WTC11 (cell line): Measurements from ENCODE around the gene ZSCAN20. TPM values are rescaled to one million over a fixed set of nuclear protein-coding genes. Genes with fewer than 3 reads are reported as not detected.

Experiments
- ATAC-seq: fragments of 200-7000 bp; cut with Tn5 transposase; 2 replicates; pipeline ENCODE4 v1.10.0; 2021; ENCODE audit warnings: mild to moderate bottlenecking, moderate library complexity
- CTCF ChIA-PET: fragments of 300-600 bp; sonication (Branson Sonifier 250); formaldehyde crosslinking; loops from one replicate; lab custom pipeline; 2021; ENCODE audit warnings: antibody characterized with exemption; lab: Charles Lee
- POLR2A ChIA-PET: fragments of 350-600 bp; sonication (Branson Sonifier 250); formaldehyde crosslinking; loops from one replicate; lab custom pipeline; 2021; ENCODE audit warnings: antibody characterized with exemption; lab: Charles Lee
- DNase-seq: peaks from one replicate; pipeline ENCODE4 v3.0.0; 2021; ENCODE audit warnings: low spot score
- H3K27ac Mint-ChIP-seq: 2 replicates; pipeline ENCODE4 v1.8.0; 2021; ENCODE audit warnings: mixed read lengths
- H3K27me3 Mint-ChIP-seq: 2 replicates; pipeline ENCODE4 v1.8.0; 2021; ENCODE audit warnings: low read depth, mild to moderate bottlenecking, moderate library complexity, mixed read lengths
- H3K36me3 Mint-ChIP-seq: 2 replicates; pipeline ENCODE4 v1.8.0; 2021; ENCODE audit warnings: mixed read lengths
- H3K4me1 Mint-ChIP-seq: 2 replicates; pipeline ENCODE4 v1.8.0; 2022; ENCODE audit warnings: mixed read lengths
- H3K4me3 Mint-ChIP-seq: 2 replicates; pipeline ENCODE4 v1.8.0; 2021; ENCODE audit warnings: mild to moderate bottlenecking, moderate library complexity, mixed read lengths
- H3K9me3 Mint-ChIP-seq: 2 replicates; pipeline ENCODE4 v1.8.0; 2021; ENCODE audit warnings: mixed read lengths
- ETV6 ChIP-seq: sonication (generic); formaldehyde crosslinking; IDR thresholded peaks from 2 replicates; pipeline ENCODE4 v1.8.1; 2022; ENCODE audit warnings: mild to moderate bottlenecking, missing genetic modification reagents
- GABPB1 ChIP-seq: sonication (generic); formaldehyde crosslinking; IDR thresholded peaks from 2 replicates; pipeline ENCODE4 v1.8.1; 2023; ENCODE audit warnings: mild to moderate bottlenecking, missing genetic modification reagents
- KAT7 ChIP-seq: sonication (generic); formaldehyde crosslinking; IDR thresholded peaks from 2 replicates; pipeline ENCODE4 v1.8.1; 2023; ENCODE audit warnings: missing genetic modification reagents, mild to moderate bottlenecking, borderline replicate concordance
- TEAD4 ChIP-seq: sonication (generic); formaldehyde crosslinking; IDR thresholded peaks from 2 replicates; pipeline ENCODE4 v1.8.0; 2022; ENCODE audit warnings: mild to moderate bottlenecking, missing genetic modification reagents
- ZBTB21 ChIP-seq: sonication (generic); formaldehyde crosslinking; IDR thresholded peaks from 2 replicates; pipeline ENCODE4 v1.8.1; 2023; ENCODE audit warnings: mild to moderate bottlenecking, missing genetic modification reagents, borderline replicate concordance
- ZNF232 ChIP-seq: sonication (generic); formaldehyde crosslinking; IDR thresholded peaks from 2 replicates; pipeline ENCODE4 v1.8.0; 2022; ENCODE audit warnings: mild to moderate bottlenecking, missing genetic modification reagents
- total RNA-seq: library from RNA; stranded (reverse); gene quantifications from 3 replicates; pipeline ENCODE4 v1.2.3, GENCODE V29; 2021
- TF ChIP-seq, protein P1 (sequence below): sonication (generic); formaldehyde crosslinking; IDR thresholded peaks from 2 replicates; pipeline ENCODE4 v1.8.1; 2022; ENCODE audit warnings: mild to moderate bottlenecking, missing genetic modification reagents, moderate library complexity, borderline replicate concordance
- TF ChIP-seq, protein P2 (sequence below): sonication (generic); formaldehyde crosslinking; IDR thresholded peaks from 2 replicates; pipeline ENCODE4 v1.8.0; 2023; ENCODE audit warnings: mild to moderate bottlenecking, missing genetic modification reagents
- TF ChIP-seq, protein P3 (sequence below): sonication (generic); formaldehyde crosslinking; IDR thresholded peaks from 2 replicates; pipeline ENCODE4 v1.8.0; 2022; ENCODE audit warnings: mild to moderate bottlenecking, missing genetic modification reagents
- TF ChIP-seq, protein P4 (sequence below): sonication (generic); formaldehyde crosslinking; IDR thresholded peaks from 2 replicates; pipeline ENCODE4 v1.8.0; 2023; ENCODE audit warnings: missing genetic modification reagents, mild to moderate bottlenecking, borderline replicate concordance
- TF ChIP-seq, protein P5 (sequence below): sonication (generic); formaldehyde crosslinking; IDR thresholded peaks from 2 replicates; pipeline ENCODE4 v1.8.0; 2023; ENCODE audit warnings: missing genetic modification reagents
- TF ChIP-seq, protein P6 (sequence below): fragments of 250-450 bp; sonication (Bioruptor Pico); conservative IDR thresholded peaks from 2 replicates; pipeline ENCODE4 v1.9.0; 2021; ENCODE audit warnings: mild to moderate bottlenecking
- TF ChIP-seq, protein P7 (sequence below): sonication (generic); formaldehyde crosslinking; conservative IDR thresholded peaks from 2 replicates; pipeline ENCODE4 v1.8.1; 2023; ENCODE audit warnings: mild to moderate bottlenecking, low read depth, missing genetic modification reagents, moderate library complexity
- TF ChIP-seq, protein P8 (sequence below): sonication (generic); formaldehyde crosslinking; IDR thresholded peaks from 2 replicates; pipeline ENCODE4 v1.8.1; 2023; ENCODE audit warnings: mild to moderate bottlenecking, missing genetic modification reagents
- TF ChIP-seq, protein P9 (sequence below): sonication (generic); formaldehyde crosslinking; IDR thresholded peaks from 2 replicates; pipeline ENCODE4 v1.8.1; 2022; ENCODE audit warnings: low read depth, missing genetic modification reagents, borderline replicate concordance

Gene ZSCAN20
- total RNA-seq, 1 experiment from 2014 or later = 3.7 TPM

DNA sequence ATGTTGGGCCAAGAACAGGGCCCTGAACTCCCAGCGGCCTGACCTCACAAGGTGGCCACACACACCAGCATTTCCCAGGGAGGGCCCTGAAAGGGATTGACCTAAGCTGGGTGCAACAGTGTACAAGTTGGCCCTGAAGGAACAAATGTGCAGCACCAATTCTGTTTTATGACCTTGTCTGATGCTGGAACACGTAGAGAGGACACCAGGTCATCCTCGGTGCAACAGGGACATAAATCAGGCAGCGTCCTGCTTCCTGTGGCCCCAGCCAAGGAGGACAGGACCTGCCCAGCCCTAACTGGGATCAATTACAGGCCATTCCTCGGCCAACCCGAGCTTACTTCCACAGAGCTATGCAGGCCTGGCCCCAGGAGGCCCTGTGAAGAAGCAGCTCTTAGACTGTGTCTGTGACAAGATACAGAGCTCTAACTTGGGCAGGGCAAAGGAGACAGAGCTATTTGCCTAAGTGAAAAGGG lies 28.7 kb upstream of the ZSCAN20 start (continued):
- TF ChIP-seq, protein P1, sequence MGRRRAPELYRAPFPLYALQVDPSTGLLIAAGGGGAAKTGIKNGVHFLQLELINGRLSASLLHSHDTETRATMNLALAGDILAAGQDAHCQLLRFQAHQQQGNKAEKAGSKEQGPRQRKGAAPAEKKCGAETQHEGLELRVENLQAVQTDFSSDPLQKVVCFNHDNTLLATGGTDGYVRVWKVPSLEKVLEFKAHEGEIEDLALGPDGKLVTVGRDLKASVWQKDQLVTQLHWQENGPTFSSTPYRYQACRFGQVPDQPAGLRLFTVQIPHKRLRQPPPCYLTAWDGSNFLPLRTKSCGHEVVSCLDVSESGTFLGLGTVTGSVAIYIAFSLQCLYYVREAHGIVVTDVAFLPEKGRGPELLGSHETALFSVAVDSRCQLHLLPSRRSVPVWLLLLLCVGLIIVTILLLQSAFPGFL = no peak
- TF ChIP-seq ZNF232 = no peak
- no peak for TF ChIP-seq KAT7 (CRISPR knock-in tag)

DNA sequence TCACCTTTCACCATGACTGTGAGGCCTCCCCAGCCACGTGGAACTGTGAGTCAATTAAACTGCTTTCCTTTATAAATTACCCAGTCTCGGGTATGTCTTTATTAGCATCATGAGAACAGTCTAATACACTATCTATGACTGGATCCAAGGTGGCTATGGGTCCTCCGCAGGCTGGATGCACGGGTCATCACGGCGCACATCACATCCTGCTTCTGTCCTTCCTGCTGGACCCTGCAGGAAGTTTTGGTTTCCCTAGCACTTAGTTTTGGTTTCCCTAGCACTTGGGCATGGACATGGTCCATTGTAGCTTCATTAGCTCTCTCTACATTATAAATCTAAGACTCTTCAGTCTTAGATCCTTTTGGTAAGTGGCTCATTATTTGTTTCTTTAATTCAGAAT lies 27.3 kb upstream of the ZSCAN20 start:
- CTCF ChIA-PET = interaction anchor here (1.3 to 3.5 kb wide), 2 partner anchors 10 to 168 kb away, joined by 3 to 25 read pairs; no protein-coding TSS in a partner anchor
- Mint-ChIP-seq H3K9me3 (no peaks in the 10 kb centered on the region), H3K4me1 (peaks cover 9% of the 10 kb centered on the region)
- TF ChIP-seq, protein P2, sequence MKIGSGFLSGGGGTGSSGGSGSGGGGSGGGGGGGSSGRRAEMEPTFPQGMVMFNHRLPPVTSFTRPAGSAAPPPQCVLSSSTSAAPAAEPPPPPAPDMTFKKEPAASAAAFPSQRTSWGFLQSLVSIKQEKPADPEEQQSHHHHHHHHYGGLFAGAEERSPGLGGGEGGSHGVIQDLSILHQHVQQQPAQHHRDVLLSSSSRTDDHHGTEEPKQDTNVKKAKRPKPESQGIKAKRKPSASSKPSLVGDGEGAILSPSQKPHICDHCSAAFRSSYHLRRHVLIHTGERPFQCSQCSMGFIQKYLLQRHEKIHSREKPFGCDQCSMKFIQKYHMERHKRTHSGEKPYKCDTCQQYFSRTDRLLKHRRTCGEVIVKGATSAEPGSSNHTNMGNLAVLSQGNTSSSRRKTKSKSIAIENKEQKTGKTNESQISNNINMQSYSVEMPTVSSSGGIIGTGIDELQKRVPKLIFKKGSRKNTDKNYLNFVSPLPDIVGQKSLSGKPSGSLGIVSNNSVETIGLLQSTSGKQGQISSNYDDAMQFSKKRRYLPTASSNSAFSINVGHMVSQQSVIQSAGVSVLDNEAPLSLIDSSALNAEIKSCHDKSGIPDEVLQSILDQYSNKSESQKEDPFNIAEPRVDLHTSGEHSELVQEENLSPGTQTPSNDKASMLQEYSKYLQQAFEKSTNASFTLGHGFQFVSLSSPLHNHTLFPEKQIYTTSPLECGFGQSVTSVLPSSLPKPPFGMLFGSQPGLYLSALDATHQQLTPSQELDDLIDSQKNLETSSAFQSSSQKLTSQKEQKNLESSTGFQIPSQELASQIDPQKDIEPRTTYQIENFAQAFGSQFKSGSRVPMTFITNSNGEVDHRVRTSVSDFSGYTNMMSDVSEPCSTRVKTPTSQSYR (CRISPR knock-in tag) = no peak
- TF ChIP-seq, protein P3, sequence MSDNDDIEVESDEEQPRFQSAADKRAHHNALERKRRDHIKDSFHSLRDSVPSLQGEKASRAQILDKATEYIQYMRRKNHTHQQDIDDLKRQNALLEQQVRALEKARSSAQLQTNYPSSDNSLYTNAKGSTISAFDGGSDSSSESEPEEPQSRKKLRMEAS (CRISPR knock-in tag) = no peak
- TF ChIP-seq GABPB1 (CRISPR knock-in tag) (no peak), ZBTB21 (CRISPR knock-in tag) (no peak), TEAD4 (CRISPR knock-in tag) (no peak), ETV6 (CRISPR knock-in tag) (no peak)
- TF ChIP-seq, protein P4, sequence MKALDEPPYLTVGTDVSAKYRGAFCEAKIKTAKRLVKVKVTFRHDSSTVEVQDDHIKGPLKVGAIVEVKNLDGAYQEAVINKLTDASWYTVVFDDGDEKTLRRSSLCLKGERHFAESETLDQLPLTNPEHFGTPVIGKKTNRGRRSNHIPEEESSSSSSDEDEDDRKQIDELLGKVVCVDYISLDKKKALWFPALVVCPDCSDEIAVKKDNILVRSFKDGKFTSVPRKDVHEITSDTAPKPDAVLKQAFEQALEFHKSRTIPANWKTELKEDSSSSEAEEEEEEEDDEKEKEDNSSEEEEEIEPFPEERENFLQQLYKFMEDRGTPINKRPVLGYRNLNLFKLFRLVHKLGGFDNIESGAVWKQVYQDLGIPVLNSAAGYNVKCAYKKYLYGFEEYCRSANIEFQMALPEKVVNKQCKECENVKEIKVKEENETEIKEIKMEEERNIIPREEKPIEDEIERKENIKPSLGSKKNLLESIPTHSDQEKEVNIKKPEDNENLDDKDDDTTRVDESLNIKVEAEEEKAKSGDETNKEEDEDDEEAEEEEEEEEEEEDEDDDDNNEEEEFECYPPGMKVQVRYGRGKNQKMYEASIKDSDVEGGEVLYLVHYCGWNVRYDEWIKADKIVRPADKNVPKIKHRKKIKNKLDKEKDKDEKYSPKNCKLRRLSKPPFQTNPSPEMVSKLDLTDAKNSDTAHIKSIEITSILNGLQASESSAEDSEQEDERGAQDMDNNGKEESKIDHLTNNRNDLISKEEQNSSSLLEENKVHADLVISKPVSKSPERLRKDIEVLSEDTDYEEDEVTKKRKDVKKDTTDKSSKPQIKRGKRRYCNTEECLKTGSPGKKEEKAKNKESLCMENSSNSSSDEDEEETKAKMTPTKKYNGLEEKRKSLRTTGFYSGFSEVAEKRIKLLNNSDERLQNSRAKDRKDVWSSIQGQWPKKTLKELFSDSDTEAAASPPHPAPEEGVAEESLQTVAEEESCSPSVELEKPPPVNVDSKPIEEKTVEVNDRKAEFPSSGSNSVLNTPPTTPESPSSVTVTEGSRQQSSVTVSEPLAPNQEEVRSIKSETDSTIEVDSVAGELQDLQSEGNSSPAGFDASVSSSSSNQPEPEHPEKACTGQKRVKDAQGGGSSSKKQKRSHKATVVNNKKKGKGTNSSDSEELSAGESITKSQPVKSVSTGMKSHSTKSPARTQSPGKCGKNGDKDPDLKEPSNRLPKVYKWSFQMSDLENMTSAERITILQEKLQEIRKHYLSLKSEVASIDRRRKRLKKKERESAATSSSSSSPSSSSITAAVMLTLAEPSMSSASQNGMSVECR (CRISPR knock-in tag) = no peak
- TF ChIP-seq, protein P5, sequence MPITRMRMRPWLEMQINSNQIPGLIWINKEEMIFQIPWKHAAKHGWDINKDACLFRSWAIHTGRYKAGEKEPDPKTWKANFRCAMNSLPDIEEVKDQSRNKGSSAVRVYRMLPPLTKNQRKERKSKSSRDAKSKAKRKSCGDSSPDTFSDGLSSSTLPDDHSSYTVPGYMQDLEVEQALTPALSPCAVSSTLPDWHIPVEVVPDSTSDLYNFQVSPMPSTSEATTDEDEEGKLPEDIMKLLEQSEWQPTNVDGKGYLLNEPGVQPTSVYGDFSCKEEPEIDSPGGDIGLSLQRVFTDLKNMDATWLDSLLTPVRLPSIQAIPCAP (CRISPR knock-in tag) = no peak
- TF ChIP-seq, protein P6, sequence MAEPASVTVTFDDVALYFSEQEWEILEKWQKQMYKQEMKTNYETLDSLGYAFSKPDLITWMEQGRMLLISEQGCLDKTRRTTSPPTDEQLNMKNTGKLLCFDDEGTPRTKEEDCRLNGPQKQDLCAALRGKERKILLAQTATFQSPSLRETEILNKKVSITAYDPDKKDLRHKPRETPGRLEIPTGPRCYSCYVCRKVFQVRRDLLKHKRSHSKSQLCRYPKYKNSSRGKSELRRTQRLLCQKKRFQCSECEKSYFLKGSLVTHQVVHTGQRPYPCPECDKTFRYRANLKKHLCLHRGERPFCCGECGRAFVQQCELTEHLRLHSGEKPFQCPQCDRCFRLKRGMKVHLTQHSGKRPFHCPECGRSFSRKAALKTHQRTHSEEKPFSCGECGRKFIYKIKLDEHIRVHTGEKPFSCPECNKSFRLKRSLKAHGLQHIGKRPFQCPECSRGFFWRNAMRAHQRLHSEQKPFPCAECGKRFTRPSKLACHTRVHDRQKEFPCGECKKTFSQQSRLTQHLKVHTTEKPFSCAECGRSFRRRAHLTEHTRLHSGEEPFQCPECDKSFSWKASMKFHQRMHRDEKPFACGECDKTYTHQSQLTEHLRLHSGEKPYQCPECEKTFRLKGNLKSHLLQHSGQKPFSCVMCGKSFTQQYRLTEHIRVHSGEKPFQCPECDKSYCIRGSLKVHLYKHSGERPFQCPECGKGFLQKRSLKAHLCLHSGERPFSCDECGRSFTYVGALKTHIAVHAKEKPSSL (CRISPR knock-in tag) = no peak
- TF ChIP-seq, protein P1 = no peak
- TF ChIP-seq, protein P7, sequence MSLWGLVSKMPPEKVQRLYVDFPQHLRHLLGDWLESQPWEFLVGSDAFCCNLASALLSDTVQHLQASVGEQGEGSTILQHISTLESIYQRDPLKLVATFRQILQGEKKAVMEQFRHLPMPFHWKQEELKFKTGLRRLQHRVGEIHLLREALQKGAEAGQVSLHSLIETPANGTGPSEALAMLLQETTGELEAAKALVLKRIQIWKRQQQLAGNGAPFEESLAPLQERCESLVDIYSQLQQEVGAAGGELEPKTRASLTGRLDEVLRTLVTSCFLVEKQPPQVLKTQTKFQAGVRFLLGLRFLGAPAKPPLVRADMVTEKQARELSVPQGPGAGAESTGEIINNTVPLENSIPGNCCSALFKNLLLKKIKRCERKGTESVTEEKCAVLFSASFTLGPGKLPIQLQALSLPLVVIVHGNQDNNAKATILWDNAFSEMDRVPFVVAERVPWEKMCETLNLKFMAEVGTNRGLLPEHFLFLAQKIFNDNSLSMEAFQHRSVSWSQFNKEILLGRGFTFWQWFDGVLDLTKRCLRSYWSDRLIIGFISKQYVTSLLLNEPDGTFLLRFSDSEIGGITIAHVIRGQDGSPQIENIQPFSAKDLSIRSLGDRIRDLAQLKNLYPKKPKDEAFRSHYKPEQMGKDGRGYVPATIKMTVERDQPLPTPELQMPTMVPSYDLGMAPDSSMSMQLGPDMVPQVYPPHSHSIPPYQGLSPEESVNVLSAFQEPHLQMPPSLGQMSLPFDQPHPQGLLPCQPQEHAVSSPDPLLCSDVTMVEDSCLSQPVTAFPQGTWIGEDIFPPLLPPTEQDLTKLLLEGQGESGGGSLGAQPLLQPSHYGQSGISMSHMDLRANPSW (CRISPR knock-in tag) = no peak
- TF ChIP-seq, protein P8, sequence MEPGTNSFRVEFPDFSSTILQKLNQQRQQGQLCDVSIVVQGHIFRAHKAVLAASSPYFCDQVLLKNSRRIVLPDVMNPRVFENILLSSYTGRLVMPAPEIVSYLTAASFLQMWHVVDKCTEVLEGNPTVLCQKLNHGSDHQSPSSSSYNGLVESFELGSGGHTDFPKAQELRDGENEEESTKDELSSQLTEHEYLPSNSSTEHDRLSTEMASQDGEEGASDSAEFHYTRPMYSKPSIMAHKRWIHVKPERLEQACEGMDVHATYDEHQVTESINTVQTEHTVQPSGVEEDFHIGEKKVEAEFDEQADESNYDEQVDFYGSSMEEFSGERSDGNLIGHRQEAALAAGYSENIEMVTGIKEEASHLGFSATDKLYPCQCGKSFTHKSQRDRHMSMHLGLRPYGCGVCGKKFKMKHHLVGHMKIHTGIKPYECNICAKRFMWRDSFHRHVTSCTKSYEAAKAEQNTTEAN (CRISPR knock-in tag) = no peak
- TF ChIP-seq, protein P9, sequence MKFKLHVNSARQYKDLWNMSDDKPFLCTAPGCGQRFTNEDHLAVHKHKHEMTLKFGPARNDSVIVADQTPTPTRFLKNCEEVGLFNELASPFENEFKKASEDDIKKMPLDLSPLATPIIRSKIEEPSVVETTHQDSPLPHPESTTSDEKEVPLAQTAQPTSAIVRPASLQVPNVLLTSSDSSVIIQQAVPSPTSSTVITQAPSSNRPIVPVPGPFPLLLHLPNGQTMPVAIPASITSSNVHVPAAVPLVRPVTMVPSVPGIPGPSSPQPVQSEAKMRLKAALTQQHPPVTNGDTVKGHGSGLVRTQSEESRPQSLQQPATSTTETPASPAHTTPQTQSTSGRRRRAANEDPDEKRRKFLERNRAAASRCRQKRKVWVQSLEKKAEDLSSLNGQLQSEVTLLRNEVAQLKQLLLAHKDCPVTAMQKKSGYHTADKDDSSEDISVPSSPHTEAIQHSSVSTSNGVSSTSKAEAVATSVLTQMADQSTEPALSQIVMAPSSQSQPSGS (CRISPR knock-in tag) = no peak

More for the DNA sequence above, 27.3 kb upstream of the ZSCAN20 start:
- Mint-ChIP-seq H3K27ac (no peak overlapping the region), H3K36me3 (no peaks in the 10 kb centered on the region), H3K4me3 (no peak overlapping the region), H3K27me3 (peaks cover 31% of the 10 kb centered on the region)
- ATAC-seq (no peak), DNase-seq (no peak)
- POLR2A ChIA-PET = no interaction called here
